CD14-positive monocyte (primary cell): ENCODE measurements around the gene OXCT1. TPM values are rescaled to one million over a fixed set of nuclear protein-coding genes. Genes with fewer than 3 reads are reported as not detected.

Experiments used
- DNase-seq, 3 donors: peaks; one replicate each; pipeline ENCODE4 v3.0.0-alpha.2; 2011 to 2022
- H2AFZ ChIP-seq: 2 replicates; pipeline ENCODE4 v1.6.0; 2012; ENCODE audit warnings: mild to moderate bottlenecking, low read depth, low read length, inconsistent platforms; ENCODE audit not compliant: insufficient read depth, poor library complexity, severe bottlenecking
- H3K27ac ChIP-seq, 2 donors: 1 replicate in 1 of 2; 2 replicates in 1 of 2; pipeline ENCODE4 v1.5.1; 2012 to 2013; ENCODE audit warnings: low read length in 2 of 2, control low read depth in 1 of 2, inconsistent platforms in 1 of 2, low read depth in 1 of 2, mild to moderate bottlenecking in 1 of 2
- H3K27me3 ChIP-seq, 2 donors: one replicate each; pipeline versions ENCODE4 v1.6.0 to v1.6.1; 2011 to 2013; ENCODE audit warnings: low read length in 2 of 2; ENCODE audit not compliant: control insufficient read depth in 2 of 2, insufficient read depth in 2 of 2
- H3K36me3 ChIP-seq, 2 donors: replicated peaks in 1 of 2; 1 replicate in 1 of 2; 2 replicates in 1 of 2; pipeline versions ENCODE4 v1.5.1 to v1.6.1; 2012 to 2013; ENCODE audit warnings: low read length in 2 of 2, control low read depth in 1 of 2, inconsistent platforms in 1 of 2, mild to moderate bottlenecking in 1 of 2; ENCODE audit not compliant: insufficient read depth in 2 of 2, control insufficient read depth in 1 of 2
- H3K4me1 ChIP-seq, 2 donors: 1 replicate in 1 of 2; 2 replicates in 1 of 2; pipeline versions ENCODE4 v1.5.1 to v1.6.1; 2012 to 2013; ENCODE audit warnings: low read length in 2 of 2, control low read depth in 1 of 2, inconsistent platforms in 1 of 2, mild to moderate bottlenecking in 1 of 2, moderate library complexity in 1 of 2; ENCODE audit not compliant: insufficient read depth in 2 of 2, control insufficient read depth in 1 of 2
- H3K4me2 ChIP-seq: replicated peaks from 2 replicates; pipeline ENCODE3; 2012; ENCODE audit warnings: low read length, moderate library complexity, mild to moderate bottlenecking; ENCODE audit not compliant: poor library complexity, severe bottlenecking; ENCODE audit errors: extremely low read depth
- H3K4me3 ChIP-seq, 3 experiments: fragments of 200-600 bp in 1 of 3; sonication (generic) in 1 of 3; replicated peaks in 1 of 3; 1 replicate in 2 of 3; 2 replicates in 1 of 3; pipeline ENCODE4 v1.5.1; 2011 to 2013; ENCODE audit warnings: low read length in 3 of 3, mild to moderate bottlenecking in 3 of 3, control low read depth in 2 of 3, low read depth in 2 of 3, inconsistent platforms in 1 of 3, moderate library complexity in 1 of 3
- H3K79me2 ChIP-seq: 2 replicates; pipeline ENCODE4 v1.6.0; 2012; ENCODE audit warnings: mild to moderate bottlenecking, control low read depth, inconsistent platforms, low read length, moderate library complexity; ENCODE audit not compliant: insufficient read depth
- H3K9ac ChIP-seq: 2 replicates; pipeline ENCODE4 v1.6.0; 2017; ENCODE audit warnings: low read length, mild to moderate bottlenecking; ENCODE audit not compliant: insufficient read depth, poor library complexity, severe bottlenecking
- H3K9me3 ChIP-seq, 2 donors: replicated peaks in 1 of 2; 1 replicate in 1 of 2; 2 replicates in 1 of 2; pipeline versions ENCODE4 v1.5.1 to v1.6.1; 2012 to 2013; ENCODE audit warnings: low read length in 2 of 2, control low read depth in 1 of 2; ENCODE audit not compliant: control insufficient read depth in 1 of 2, insufficient read depth in 1 of 2
- H4K20me1 ChIP-seq: 2 replicates; pipeline ENCODE4 v1.6.0; 2012; ENCODE audit warnings: mild to moderate bottlenecking, low read length, control low read depth, moderate library complexity; ENCODE audit not compliant: insufficient read depth
- H3K27ac Mint-ChIP-seq, 7 donors: one replicate each; pipeline ENCODE4 v1.8.0; 2020; ENCODE audit warnings: mild to moderate bottlenecking in 7 of 7, mixed read lengths in 7 of 7, moderate library complexity in 6 of 7, inconsistent platforms in 2 of 7
- H3K27me3 Mint-ChIP-seq, 3 donors: one replicate each; pipeline ENCODE4 v1.8.0; 2021 to 2022; ENCODE audit warnings: low read depth in 3 of 3, mild to moderate bottlenecking in 3 of 3, mixed read lengths in 3 of 3, moderate library complexity in 3 of 3, inconsistent platforms in 1 of 3
- H3K36me3 Mint-ChIP-seq, 2 donors: one replicate each; pipeline ENCODE4 v1.8.0; 2020; ENCODE audit warnings: mixed read lengths in 2 of 2, inconsistent platforms in 1 of 2, mild to moderate bottlenecking in 1 of 2
- H3K4me1 Mint-ChIP-seq: one replicate; pipeline ENCODE4 v1.8.0; 2020; ENCODE audit warnings: mild to moderate bottlenecking, mixed read lengths
- H3K4me3 Mint-ChIP-seq, 2 donors: one replicate each; pipeline ENCODE4 v1.8.0; 2020; ENCODE audit warnings: mild to moderate bottlenecking in 2 of 2, mixed read lengths in 2 of 2, moderate library complexity in 1 of 2
- H3K9me3 Mint-ChIP-seq, 7 donors: one replicate each; pipeline ENCODE4 v1.8.0; 2020 to 2022; ENCODE audit warnings: mixed read lengths in 7 of 7, mild to moderate bottlenecking in 6 of 7, moderate library complexity in 6 of 7, inconsistent platforms in 2 of 7
- CTCF ChIP-seq: fragments of 200-600 bp; IDR thresholded peaks from one replicate; pipeline ENCODE4 v1.8.0; 2022; ENCODE audit warnings: antibody characterized with exemption, mild to moderate bottlenecking
- WGBS: methylation state at CpG from one replicate; pipeline ENCODE4 v1.1.5; 2013; ENCODE audit warnings: missing lambda C conversion rate; ENCODE audit not compliant: insufficient coverage; 5-methylcytosine and 5-hydroxymethylcytosine counted together
- intact Hi-C, 2 donors: fragments of 100-400 bp; cut with micrococcal nuclease; formaldehyde crosslinking; loops; one replicate each; pipeline versions ENCODE4 v1.15.0 to v1.15.1; 2023
- polyA plus RNA-seq, 3 donors: library from polyadenylated mRNA; depleted of rRNA in 1 of 3; unstranded in 2 of 3; stranded (reverse) in 1 of 3; fragments of 300-500 nt in 2 of 3; fragments of >200 nt in 1 of 3; fragmentation: Illumina TruSeq in 2 of 3; gene quantifications; 1 replicate in 2 of 3; 2 replicates in 1 of 3; pipeline ENCODE4 v1.2.3, GENCODE V29; 2012 to 2021

OXCT1 gene
- polyA plus RNA-seq, 3 donors, result 1.3 to 3.4 (median 1.9) TPM

- H3K4me3 Mint-ChIP-seq, result no peak overlapping the region
- Histone ChIP-seq H3K27me3 (no peaks in the 10 kb centered on the region), H2AFZ (no peak overlapping the region), H3K27ac (no peak overlapping the region), H3K4me2 (no peak overlapping the region), H4K20me1 (no peaks in the 10 kb centered on the region), H3K9ac (no peak overlapping the region), H3K9me3 (no peaks in the 10 kb centered on the region), H3K79me2 (no peaks in the 10 kb centered on the region), H3K36me3 (no peaks in the 10 kb centered on the region), H3K4me3 (no peak overlapping the region), H3K4me1 (no peaks in the 10 kb centered on the region)
- H3K4me1 Mint-ChIP-seq, result no peaks in the 10 kb centered on the region
- TF ChIP-seq CTCF, result no peak
- H3K27ac Mint-ChIP-seq, result no peak overlapping the region
- intact Hi-C loops, result no loop called here
- H3K9me3 Mint-ChIP-seq, result peaks cover 0 to 1% (median 0%) of the 10 kb centered on the region in 7 donors
- no peak for DNase-seq
- peaks cover 0 to 1% (median 0%) of the 10 kb centered on the region in 3 donors for H3K27me3 Mint-ChIP-seq
- peaks cover 11 to 12% of the 10 kb centered on the region in 2 donors for H3K36me3 Mint-ChIP-seq
Measured at GRCh38 chr5:41764650-41765049, 105.6 kb downstream of the OXCT1 start.

GRCh38 chr5:41763574-41763973 lies 106.7 kb downstream of the OXCT1 start:
- no peaks in the 10 kb centered on the region for H3K79me2 ChIP-seq
- peaks cover 0 to 1% (median 0%) of the 10 kb centered on the region in 7 donors for H3K9me3 Mint-ChIP-seq
- H3K27ac ChIP-seq, result no peak overlapping the region
- no peaks in the 10 kb centered on the region for H4K20me1 ChIP-seq
- no peaks in the 10 kb centered on the region for H3K4me1 Mint-ChIP-seq
- peaks cover 16 to 23% of the 10 kb centered on the region in 2 donors for H3K36me3 Mint-ChIP-seq
- no peak overlapping the region for H2AFZ ChIP-seq
- H3K27ac Mint-ChIP-seq, result no peak overlapping the region
- no peaks in the 10 kb centered on the region for H3K27me3 ChIP-seq
- H3K9me3 ChIP-seq, result no peaks in the 10 kb centered on the region
- H3K27me3 Mint-ChIP-seq, result peaks cover 0 to 1% (median 0%) of the 10 kb centered on the region in 3 donors
- no peak overlapping the region for H3K4me3 Mint-ChIP-seq
- H3K4me3 ChIP-seq, result no peak overlapping the region
- H3K9ac ChIP-seq, result no peak overlapping the region
- no peak for DNase-seq
- TF ChIP-seq CTCF, result no peak
- WGBS, result no CpG with 5 or more reads among the region's 2 CpGs
- intact Hi-C loops, result no loop called here
- no peak overlapping the region for H3K4me2 ChIP-seq
- H3K36me3 ChIP-seq, result peaks cover 0 to 5% of the 10 kb centered on the region in 2 donors
- H3K4me1 ChIP-seq, result no peaks in the 10 kb centered on the region
